Tibial artery (tissue), 4 donors: ENCODE measurements around the gene MAFB.

ENCODE experiments used
- DNase-seq, 2 donors: peaks; one replicate each; pipeline ENCODE4 v3.0.0-alpha.2; 2019
- H3K27ac ChIP-seq, 2 donors: fragments of 200-600 bp; sonication (generic) in 1 of 2; 1 replicate in 1 of 2; 2 replicates in 1 of 2; pipeline ENCODE4 v1.5.1; 2018 to 2019; ENCODE audit warnings: mild to moderate bottlenecking in 1 of 2
- H3K27me3 ChIP-seq, 2 donors: fragments of 200-600 bp; sonication (generic) in 1 of 2; one replicate each; pipeline versions ENCODE4 v1.5.1 to v1.6.0; 2016 to 2019
- H3K36me3 ChIP-seq, 3 donors: fragments of 200-600 bp; sonication (generic) in 2 of 3; one replicate each; pipeline ENCODE4 v1.5.1; 2016 to 2019; ENCODE audit warnings: mild to moderate bottlenecking in 2 of 3
- H3K4me1 ChIP-seq, 4 donors: fragments of 200-600 bp; sonication (generic) in 2 of 4; 1 replicate in 3 of 4; 2 replicates in 1 of 4; pipeline ENCODE4 v1.5.1; 2016 to 2019
- H3K4me3 ChIP-seq, 2 donors: fragments of 200-600 bp; sonication (generic) in 1 of 2; 1 replicate in 1 of 2; 2 replicates in 1 of 2; pipeline ENCODE4 v1.5.1; 2018 to 2019; ENCODE audit warnings: mild to moderate bottlenecking in 2 of 2
- H3K9me3 ChIP-seq, 3 donors: fragments of 200-600 bp; sonication (generic) in 1 of 3; one replicate each; pipeline ENCODE4 v1.5.1; 2016 to 2019
- intact Hi-C: fragments of 100-400 bp; cut with DNase I; formaldehyde crosslinking; loops from one replicate; pipeline ENCODE4 v1.15.0; 2023; ENCODE audit warnings: low total_unique reads
- TF ChIP-seq, protein P1 (sequence below), 2 experiments: fragments of 200-600 bp in 1 of 2; fragments of 450-650 bp in 1 of 2; IDR thresholded peaks; one replicate each; pipeline ENCODE4 v1.5.1; 2017 to 2019; ENCODE audit warnings: antibody characterized with exemption in 2 of 2, mild to moderate bottlenecking in 1 of 2, moderate library complexity in 1 of 2

Gene MAFB

DNA sequence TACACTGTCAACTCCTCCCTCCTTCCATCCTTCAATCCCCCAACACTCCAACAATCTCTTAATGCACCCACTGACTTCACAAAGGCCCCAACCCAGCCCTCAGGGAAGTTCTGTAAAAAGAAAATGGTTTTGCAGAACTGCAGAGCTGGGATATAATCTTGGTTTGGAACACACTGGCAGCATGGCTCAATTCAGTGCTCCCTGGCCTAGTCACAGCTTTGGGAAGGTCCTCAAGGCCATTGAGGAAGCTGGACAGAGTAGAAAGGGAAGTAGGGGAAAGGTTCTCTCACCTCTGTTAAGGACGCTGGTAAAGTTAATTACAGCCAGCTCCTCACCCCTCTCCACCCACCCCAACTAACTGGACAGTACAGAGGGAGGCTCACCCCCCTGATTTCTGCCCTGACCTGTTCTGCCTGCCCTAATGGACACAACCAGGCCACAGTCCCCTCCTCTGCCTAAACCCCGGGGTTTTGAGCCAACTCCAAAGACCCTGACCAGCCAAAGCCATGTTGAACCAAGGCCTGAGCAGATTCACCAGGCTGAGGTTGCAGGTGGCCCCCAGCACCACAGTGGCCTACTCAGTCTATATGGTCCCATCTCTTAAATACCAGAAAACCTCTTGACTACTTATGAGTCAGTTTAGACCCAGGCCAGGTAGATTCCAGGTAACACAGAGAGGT is 49.2 kb downstream of the MAFB start:
- H3K4me3 ChIP-seq: no peak overlapping the region
- H3K9me3 ChIP-seq: no peaks in the 10 kb centered on the region
- no peaks in the 10 kb centered on the region for H3K27me3 ChIP-seq
- no peak for DNase-seq
- intact Hi-C loops: no loop called here
- H3K27ac ChIP-seq: no peak overlapping the region
- TF ChIP-seq, protein P1, sequence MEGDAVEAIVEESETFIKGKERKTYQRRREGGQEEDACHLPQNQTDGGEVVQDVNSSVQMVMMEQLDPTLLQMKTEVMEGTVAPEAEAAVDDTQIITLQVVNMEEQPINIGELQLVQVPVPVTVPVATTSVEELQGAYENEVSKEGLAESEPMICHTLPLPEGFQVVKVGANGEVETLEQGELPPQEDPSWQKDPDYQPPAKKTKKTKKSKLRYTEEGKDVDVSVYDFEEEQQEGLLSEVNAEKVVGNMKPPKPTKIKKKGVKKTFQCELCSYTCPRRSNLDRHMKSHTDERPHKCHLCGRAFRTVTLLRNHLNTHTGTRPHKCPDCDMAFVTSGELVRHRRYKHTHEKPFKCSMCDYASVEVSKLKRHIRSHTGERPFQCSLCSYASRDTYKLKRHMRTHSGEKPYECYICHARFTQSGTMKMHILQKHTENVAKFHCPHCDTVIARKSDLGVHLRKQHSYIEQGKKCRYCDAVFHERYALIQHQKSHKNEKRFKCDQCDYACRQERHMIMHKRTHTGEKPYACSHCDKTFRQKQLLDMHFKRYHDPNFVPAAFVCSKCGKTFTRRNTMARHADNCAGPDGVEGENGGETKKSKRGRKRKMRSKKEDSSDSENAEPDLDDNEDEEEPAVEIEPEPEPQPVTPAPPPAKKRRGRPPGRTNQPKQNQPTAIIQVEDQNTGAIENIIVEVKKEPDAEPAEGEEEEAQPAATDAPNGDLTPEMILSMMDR (IDR thresholded peaks at IDR 0.05): no peak
- peaks cover 0 to 8% (median 2%) of the 10 kb centered on the region in 4 donors for H3K4me1 ChIP-seq
- H3K36me3 ChIP-seq: no peaks in the 10 kb centered on the region

GRCh38 chr20:40639132-40639531 is 49.9 kb downstream of the MAFB start:
- TF ChIP-seq, protein P1 (IDR thresholded peaks at IDR 0.05): no peak

GRCh38 chr20:40638414-40638813 is 50.6 kb downstream of the MAFB start:
- peaks cover 0 to 5% (median 0%) of the 10 kb centered on the region in 4 donors for H3K4me1 ChIP-seq
- no peak overlapping the region for H3K4me3 ChIP-seq
- no peaks in the 10 kb centered on the region for H3K36me3 ChIP-seq
- DNase-seq: no peak
- TF ChIP-seq, protein P1 (IDR thresholded peaks at IDR 0.05): no peak
- H3K27me3 ChIP-seq: no peaks in the 10 kb centered on the region
- no peaks in the 10 kb centered on the region for H3K9me3 ChIP-seq
- H3K27ac ChIP-seq: no peak overlapping the region
- intact Hi-C loops: no loop called here

More at GRCh38 chr20:40639132-40639531, 49.9 kb downstream of the MAFB start:
- H3K4me3 ChIP-seq: no peak overlapping the region
- H3K4me1 ChIP-seq: peaks cover 0 to 5% (median 2%) of the 10 kb centered on the region in 4 donors
- no peaks in the 10 kb centered on the region for H3K9me3 ChIP-seq
- no peaks in the 10 kb centered on the region for H3K27me3 ChIP-seq
- intact Hi-C loops: no loop called here
- no peak for DNase-seq
- H3K36me3 ChIP-seq: no peaks in the 10 kb centered on the region
- no peak overlapping the region for H3K27ac ChIP-seq

DNA sequence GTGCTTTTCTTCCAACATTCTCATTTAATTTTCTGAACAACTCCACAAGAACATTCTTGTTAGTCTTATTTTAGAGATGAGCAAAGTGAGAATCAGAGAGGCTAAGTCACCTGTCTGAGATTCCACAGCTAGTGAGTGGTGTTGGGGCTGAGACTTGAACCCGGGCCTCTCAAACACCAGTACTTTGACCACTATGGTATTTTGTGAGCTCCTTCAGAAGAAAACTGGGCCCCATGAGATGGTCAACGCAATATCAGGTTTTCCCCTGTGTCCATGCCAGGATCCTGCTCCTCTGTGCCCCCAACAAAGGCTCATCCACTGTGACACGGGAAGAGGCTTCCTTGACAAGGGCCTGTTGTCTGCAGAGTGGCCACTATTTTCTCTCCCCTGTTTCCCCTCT is 51.9 kb downstream of the MAFB start:
- Histone ChIP-seq H3K27me3 (no peaks in the 10 kb centered on the region), H3K27ac (no peak overlapping the region), H3K36me3 (no peaks in the 10 kb centered on the region), H3K4me1 (peaks cover 0 to 9% (median 0%) of the 10 kb centered on the region in 4 donors), H3K9me3 (no peaks in the 10 kb centered on the region), H3K4me3 (no peak overlapping the region)
- DNase-seq: no peak
- intact Hi-C loops: no loop called here
- TF ChIP-seq, protein P1 (IDR thresholded peaks at IDR 0.05): no peak

GRCh38 chr20:40636486-40636885 is 52.5 kb downstream of the MAFB start:
- intact Hi-C loops: no loop called here
- Histone ChIP-seq H3K4me1 (peaks cover 0 to 9% (median 0%) of the 10 kb centered on the region in 4 donors), H3K27ac (no peak overlapping the region), H3K9me3 (no peaks in the 10 kb centered on the region), H3K4me3 (no peak overlapping the region), H3K36me3 (no peaks in the 10 kb centered on the region), H3K27me3 (no peaks in the 10 kb centered on the region)
- TF ChIP-seq, protein P1 (IDR thresholded peaks at IDR 0.05): no peak
- no peak for DNase-seq
